Esophagus muscularis mucosa (tissue), 4 donors: ENCODE results near the gene ADAT2.

Experiments used
- EP300 ChIP-seq: sonication (generic); formaldehyde crosslinking; IDR thresholded peaks from one replicate; pipeline ENCODE4 v1.6.1; 2017; ENCODE audit warnings: antibody characterized with exemption
- POLR2A ChIP-seq: fragments of 450-650 bp; IDR thresholded peaks from one replicate; pipeline ENCODE4 v1.6.1; 2017; ENCODE audit warnings: antibody characterized with exemption, moderate library complexity, mild to moderate bottlenecking, low read depth
- POLR2AphosphoS5 ChIP-seq, 2 donors: sonication (generic); formaldehyde crosslinking; IDR thresholded peaks; one replicate each; pipeline ENCODE4 v1.6.1; 2017; ENCODE audit warnings: antibody characterized with exemption in 2 of 2
- TF ChIP-seq, protein P1 (sequence below), 3 experiments: fragments of 200-600 bp in 2 of 3; fragments of 450-650 bp in 1 of 3; sonication (generic) in 2 of 3; IDR thresholded peaks; one replicate each; pipeline ENCODE4 v1.5.1; 2017 to 2019; ENCODE audit warnings: antibody characterized with exemption in 3 of 3, mild to moderate bottlenecking in 2 of 3, moderate library complexity in 1 of 3

DNA sequence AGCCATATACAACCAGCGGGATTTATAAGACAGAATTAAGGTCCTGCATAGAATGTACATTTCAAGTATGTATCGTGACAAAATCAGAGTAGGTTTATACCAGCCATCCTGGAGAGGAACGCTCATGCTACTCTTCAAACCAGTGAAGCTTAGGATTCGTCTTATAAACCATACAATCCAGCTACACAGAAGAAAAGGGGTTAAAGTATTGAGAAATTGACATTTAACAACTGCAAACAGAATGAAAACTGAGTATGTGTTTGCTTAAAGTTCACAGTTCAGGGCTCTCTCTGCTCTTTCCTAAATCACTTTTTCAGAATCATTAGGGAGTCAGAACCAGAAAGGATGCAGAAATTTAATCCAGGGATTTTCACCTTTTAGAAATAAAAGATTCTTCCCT lies 17.9 kb downstream of the ADAT2 start:
- TF ChIP-seq POLR2AphosphoS5 (IDR thresholded peaks at IDR 0.05) (no peak), POLR2A (no peak), EP300 (no peak)
- TF ChIP-seq, protein P1, sequence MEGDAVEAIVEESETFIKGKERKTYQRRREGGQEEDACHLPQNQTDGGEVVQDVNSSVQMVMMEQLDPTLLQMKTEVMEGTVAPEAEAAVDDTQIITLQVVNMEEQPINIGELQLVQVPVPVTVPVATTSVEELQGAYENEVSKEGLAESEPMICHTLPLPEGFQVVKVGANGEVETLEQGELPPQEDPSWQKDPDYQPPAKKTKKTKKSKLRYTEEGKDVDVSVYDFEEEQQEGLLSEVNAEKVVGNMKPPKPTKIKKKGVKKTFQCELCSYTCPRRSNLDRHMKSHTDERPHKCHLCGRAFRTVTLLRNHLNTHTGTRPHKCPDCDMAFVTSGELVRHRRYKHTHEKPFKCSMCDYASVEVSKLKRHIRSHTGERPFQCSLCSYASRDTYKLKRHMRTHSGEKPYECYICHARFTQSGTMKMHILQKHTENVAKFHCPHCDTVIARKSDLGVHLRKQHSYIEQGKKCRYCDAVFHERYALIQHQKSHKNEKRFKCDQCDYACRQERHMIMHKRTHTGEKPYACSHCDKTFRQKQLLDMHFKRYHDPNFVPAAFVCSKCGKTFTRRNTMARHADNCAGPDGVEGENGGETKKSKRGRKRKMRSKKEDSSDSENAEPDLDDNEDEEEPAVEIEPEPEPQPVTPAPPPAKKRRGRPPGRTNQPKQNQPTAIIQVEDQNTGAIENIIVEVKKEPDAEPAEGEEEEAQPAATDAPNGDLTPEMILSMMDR (IDR thresholded peaks at IDR 0.05): no peak
